ENCODE measurements around the gene ZNF83. TPM values are rescaled to one million over a fixed set of nuclear protein-coding genes. Genes with fewer than 3 reads are reported as not detected.
"Not testable (repeated sequence)": the region's sequence is repeated elsewhere in the genome, so short reads cannot be mapped to it uniquely, and the experiment has no call there.

Gene ZNF83
- total RNA-seq, 2 donors from 2014 or later = 9.6 to 19.7 TPM

GRCh38 chr19:52639996-52640395 lies 1.8 kb upstream of the ZNF83 start:
- Histone ChIP-seq H3K4me1 (no peaks in the 10 kb centered on the region), H3K4me3 (no peak overlapping the region), H3K9ac (ENCODE audit: low read depth in 2 of 2, low read length in 2 of 2) (no peak overlapping the region), H3K27me3 (no peaks in the 10 kb centered on the region), H3K36me3 (no peaks in the 10 kb centered on the region), H3K27ac (no peak overlapping the region), H3K9me3 (no peaks in the 10 kb centered on the region)
- DNase-seq = no peak
- intact Hi-C loops (cut with DNase I) = no loop called here
- TF ChIP-seq CTCF (IDR thresholded peaks at IDR 0.05) = no peak

- Histone ChIP-seq H3K4me3 (peak overlapping the region; percentile 56), H3K36me3 (no peaks in the 10 kb centered on the region), H3K9ac (ENCODE audit: low read depth in 2 of 2, low read length in 2 of 2) (peak overlapping the region; percentile 35 to 88), H3K4me1 (no peaks in the 10 kb centered on the region), H3K27me3 (no peaks in the 10 kb centered on the region), H3K9me3 (no peaks in the 10 kb centered on the region), H3K27ac (peak overlapping the region; percentile 62)
- DNase-seq = no peak
- TF ChIP-seq CTCF (IDR thresholded peaks at IDR 0.05) = no peak
- intact Hi-C loops (cut with DNase I) = no loop called here
These were observed 446 bp upstream of the ZNF83 start for GRCh38 chr19:52638601-52639000.

- DNase-seq = no peak
- Histone ChIP-seq H3K9ac (ENCODE audit: low read depth in 2 of 2, low read length in 2 of 2) (no peak overlapping the region), H3K9me3 (no peaks in the 10 kb centered on the region), H3K27ac (no peak overlapping the region), H3K4me3 (no peak overlapping the region), H3K36me3 (no peaks in the 10 kb centered on the region), H3K4me1 (no peaks in the 10 kb centered on the region), H3K27me3 (no peaks in the 10 kb centered on the region)
- intact Hi-C loops (cut with DNase I) = no loop called here
- no peak for TF ChIP-seq CTCF (IDR thresholded peaks at IDR 0.05)
These were observed 2.2 kb downstream of the ZNF83 start for GRCh38 chr19:52635786-52636570.

- intact Hi-C loops (cut with DNase I); H3K9ac ChIP-seq (ENCODE audit: low read depth in 2 of 2, low read length in 2 of 2); H3K4me3 ChIP-seq; H3K27me3 ChIP-seq; H3K9me3 ChIP-seq; H3K4me1 ChIP-seq; DNase-seq; H3K36me3 ChIP-seq; H3K27ac ChIP-seq: not testable (repeated sequence)
These were observed 10.7 kb downstream of the ZNF83 start for GRCh38 chr19:52627441-52627840.

GRCh38 chr19:52626915-52627314 lies 11.2 kb downstream of the ZNF83 start:
- DNase-seq = no peak
- Histone ChIP-seq H3K36me3 (no peaks in the 10 kb centered on the region), H3K9me3 (no peaks in the 10 kb centered on the region), H3K9ac (ENCODE audit: low read depth in 2 of 2, low read length in 2 of 2) (no peak overlapping the region), H3K27ac (no peak overlapping the region), H3K27me3 (no peaks in the 10 kb centered on the region), H3K4me3 (no peak overlapping the region), H3K4me1 (no peaks in the 10 kb centered on the region)
- intact Hi-C loops (cut with DNase I) = no loop called here
- TF ChIP-seq CTCF (IDR thresholded peaks at IDR 0.05) = no peak

- no peaks in the 10 kb centered on the region for H3K36me3 ChIP-seq
- H3K9ac ChIP-seq (ENCODE audit: low read depth in 2 of 2, low read length in 2 of 2) = no peak overlapping the region
- H3K9me3 ChIP-seq = no peaks in the 10 kb centered on the region
- intact Hi-C loops (cut with DNase I) = no loop called here
- DNase-seq = no peak
- H3K4me1 ChIP-seq = no peaks in the 10 kb centered on the region
- H3K27ac ChIP-seq = no peak overlapping the region
- H3K4me3 ChIP-seq = no peak overlapping the region
- H3K27me3 ChIP-seq = no peaks in the 10 kb centered on the region
- no peak for TF ChIP-seq CTCF (IDR thresholded peaks at IDR 0.05)
These were observed 15.9 kb downstream of the ZNF83 start for GRCh38 chr19:52622261-52622660.

Measured in colonic mucosa (tissue), 4 donors.